Measurements from ENCODE around the gene RRAGD. TPM values are rescaled to one million over a fixed set of nuclear protein-coding genes. Genes with fewer than 3 reads are reported as not detected.
"Not testable (repeated sequence)": the region's sequence is repeated elsewhere in the genome, so short reads cannot be mapped to it uniquely, and the experiment has no call there.

RRAGD gene
- total and polyA plus RNA-seq, 12 donors = 18.1 to 130 (median 115) TPM

DNA sequence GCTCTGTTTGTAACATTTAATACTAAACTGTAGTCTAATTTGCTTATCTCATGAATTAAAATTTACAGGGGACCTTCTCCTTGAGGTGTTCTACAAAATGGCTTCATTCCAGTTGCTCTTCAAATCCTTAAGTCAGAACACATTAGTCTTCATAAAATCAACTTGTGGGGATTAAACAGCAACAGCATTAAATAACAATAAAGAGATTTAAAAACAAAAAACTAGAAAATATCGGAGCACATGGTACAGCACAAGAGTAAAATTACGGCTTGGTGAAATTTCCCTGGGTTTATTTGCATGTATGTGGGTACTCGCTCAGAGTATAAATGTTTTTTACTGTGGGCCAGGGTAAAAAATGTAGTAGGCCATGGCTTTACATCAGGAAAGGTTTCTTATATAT is 12.0 kb downstream of the RRAGD start:
- no peak overlapping the region for H3K27ac ChIP-seq
- H3K36me3 ChIP-seq = no peaks in the 10 kb centered on the region
- ATAC-seq (no peak), DNase-seq (no peak)
- TF ChIP-seq, protein P1, sequence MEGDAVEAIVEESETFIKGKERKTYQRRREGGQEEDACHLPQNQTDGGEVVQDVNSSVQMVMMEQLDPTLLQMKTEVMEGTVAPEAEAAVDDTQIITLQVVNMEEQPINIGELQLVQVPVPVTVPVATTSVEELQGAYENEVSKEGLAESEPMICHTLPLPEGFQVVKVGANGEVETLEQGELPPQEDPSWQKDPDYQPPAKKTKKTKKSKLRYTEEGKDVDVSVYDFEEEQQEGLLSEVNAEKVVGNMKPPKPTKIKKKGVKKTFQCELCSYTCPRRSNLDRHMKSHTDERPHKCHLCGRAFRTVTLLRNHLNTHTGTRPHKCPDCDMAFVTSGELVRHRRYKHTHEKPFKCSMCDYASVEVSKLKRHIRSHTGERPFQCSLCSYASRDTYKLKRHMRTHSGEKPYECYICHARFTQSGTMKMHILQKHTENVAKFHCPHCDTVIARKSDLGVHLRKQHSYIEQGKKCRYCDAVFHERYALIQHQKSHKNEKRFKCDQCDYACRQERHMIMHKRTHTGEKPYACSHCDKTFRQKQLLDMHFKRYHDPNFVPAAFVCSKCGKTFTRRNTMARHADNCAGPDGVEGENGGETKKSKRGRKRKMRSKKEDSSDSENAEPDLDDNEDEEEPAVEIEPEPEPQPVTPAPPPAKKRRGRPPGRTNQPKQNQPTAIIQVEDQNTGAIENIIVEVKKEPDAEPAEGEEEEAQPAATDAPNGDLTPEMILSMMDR (IDR thresholded peaks at IDR 0.05) = no peak
- H3K4me3 ChIP-seq = no peak overlapping the region
- H3K27me3 ChIP-seq = no peaks in the 10 kb centered on the region
- 89 to 97% methylated on average over 3 of the region's 3 CpGs for WGBS, 2 donors
- peaks cover 0 to 21% (median 7%) of the 10 kb centered on the region in 9 donors for H3K4me1 ChIP-seq
- intact Hi-C loops (cut with DNase I) = no loop called here
- no peaks in the 10 kb centered on the region for H3K9me3 ChIP-seq

DNA sequence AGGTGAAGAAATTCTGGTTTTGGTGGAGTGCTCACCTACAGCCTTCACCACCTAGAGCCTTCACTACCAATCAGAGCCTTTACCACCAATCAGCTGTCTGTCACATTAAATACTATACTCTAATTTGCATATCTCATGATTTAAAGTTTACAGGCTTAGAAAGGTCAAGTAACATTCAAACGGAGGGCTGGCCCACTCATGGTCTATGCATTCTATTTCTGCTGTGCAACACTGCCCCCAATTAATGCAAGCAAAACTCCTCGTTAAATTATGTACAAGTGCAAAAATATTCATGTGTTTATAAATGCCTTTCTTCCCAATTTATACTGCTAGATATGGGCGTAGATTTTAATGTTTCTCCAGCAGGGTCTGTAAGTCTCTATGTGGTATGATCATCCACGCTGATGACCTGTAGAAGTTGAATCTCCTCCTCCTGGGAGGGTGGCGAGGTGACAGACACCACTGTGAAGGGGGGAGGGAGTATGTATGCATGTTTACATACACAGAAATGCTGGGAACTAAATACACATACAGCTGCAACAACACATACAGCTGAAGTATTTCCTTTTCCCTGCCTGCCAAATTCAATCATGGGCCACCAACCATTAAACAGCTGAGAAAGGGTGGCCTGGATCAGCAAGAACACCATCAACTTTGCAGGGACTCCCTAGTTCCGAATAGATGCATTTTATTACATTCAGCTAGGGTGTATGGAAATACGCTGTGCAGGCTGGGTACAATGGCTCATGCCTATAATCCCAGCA is 13.1 kb downstream of the RRAGD start:
- Histone ChIP-seq H3K4me1 (peaks cover 0 to 17% (median 6%) of the 10 kb centered on the region in 9 donors), H3K4me3 (no peak overlapping the region), H3K9me3 (peaks cover 0 to 4% (median 0%) of the 10 kb centered on the region in 11 donors), H3K27me3 (no peaks in the 10 kb centered on the region), H3K27ac (no peak overlapping the region), H3K36me3 (no peaks in the 10 kb centered on the region)
- intact Hi-C loops (cut with DNase I) = no loop called here
- TF ChIP-seq, protein P1 (IDR thresholded peaks at IDR 0.05) = no peak
- DNase-seq = no peak
- 81 to 84% methylated on average over 7 of the region's 7 CpGs for WGBS, 2 donors
- ATAC-seq = no peak

DNA sequence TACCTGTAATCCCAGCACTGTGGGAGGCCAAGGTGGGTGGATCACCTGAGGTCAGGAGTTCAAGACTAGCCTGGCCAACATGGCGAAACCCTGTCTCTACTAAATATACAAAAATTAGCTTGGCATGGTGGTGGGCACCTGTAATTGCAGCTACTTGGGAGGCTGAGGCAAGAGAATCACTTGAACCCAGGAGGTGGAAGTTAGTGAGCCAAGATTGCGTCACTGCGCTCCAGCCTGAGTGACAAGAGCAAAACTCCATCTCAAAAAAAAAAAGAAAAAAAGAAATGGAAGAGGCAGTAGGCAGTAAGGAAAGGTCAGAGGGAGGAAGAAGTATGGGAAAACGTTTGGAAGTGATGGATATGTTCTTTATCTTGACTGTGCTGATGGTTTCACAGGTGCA is 14.2 kb downstream of the RRAGD start:
- WGBS, 2 donors = 77 to 85% methylated on average over 4 of the region's 4 CpGs
- H3K36me3 ChIP-seq, H3K27ac ChIP-seq: not testable (repeated sequence)

DNA sequence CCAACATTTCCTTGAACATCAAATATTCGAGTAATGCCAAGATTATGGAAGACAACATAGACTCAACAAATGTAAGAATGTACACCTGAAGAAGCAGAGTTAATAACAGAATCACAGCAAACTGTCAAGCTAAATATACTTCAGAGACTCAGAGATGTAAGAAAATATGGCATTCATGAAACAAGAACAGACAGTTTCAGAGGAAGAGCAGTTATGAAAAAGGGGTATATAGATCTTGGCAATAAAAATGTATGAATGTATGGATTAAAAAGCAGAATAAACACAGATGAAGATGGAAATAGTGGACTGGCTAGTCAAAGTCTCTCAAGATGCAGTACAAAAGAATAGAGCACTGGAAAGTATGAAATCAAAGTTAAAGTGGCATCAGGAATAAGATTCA is 18.4 kb downstream of the RRAGD start:
- ATAC-seq (no peak), DNase-seq (no peak)
- intact Hi-C loops (cut with DNase I) = no loop called here
- Histone ChIP-seq H3K27ac (no peak overlapping the region), H3K4me1 (peaks cover 0 to 9% (median 0%) of the 10 kb centered on the region in 9 donors), H3K9me3 (peaks cover 0 to 11% (median 0%) of the 10 kb centered on the region in 11 donors), H3K27me3 (no peaks in the 10 kb centered on the region), H3K36me3 (no peaks in the 10 kb centered on the region), H3K4me3 (no peak overlapping the region)
- TF ChIP-seq, protein P1 (IDR thresholded peaks at IDR 0.05) = no peak
- 93 to 100% methylated on average over 1 of the region's 1 CpG for WGBS, 2 donors

More for the DNA sequence above, 14.2 kb downstream of the RRAGD start:
- H3K4me3 ChIP-seq; intact Hi-C loops (cut with DNase I); ATAC-seq; DNase-seq; H3K27me3 ChIP-seq: not testable (repeated sequence)
- Histone ChIP-seq H3K9me3 (peaks cover 0 to 11% (median 0%) of the 10 kb centered on the region in 11 donors), H3K4me1 (peaks cover 0 to 18% (median 4%) of the 10 kb centered on the region in 9 donors)

DNA sequence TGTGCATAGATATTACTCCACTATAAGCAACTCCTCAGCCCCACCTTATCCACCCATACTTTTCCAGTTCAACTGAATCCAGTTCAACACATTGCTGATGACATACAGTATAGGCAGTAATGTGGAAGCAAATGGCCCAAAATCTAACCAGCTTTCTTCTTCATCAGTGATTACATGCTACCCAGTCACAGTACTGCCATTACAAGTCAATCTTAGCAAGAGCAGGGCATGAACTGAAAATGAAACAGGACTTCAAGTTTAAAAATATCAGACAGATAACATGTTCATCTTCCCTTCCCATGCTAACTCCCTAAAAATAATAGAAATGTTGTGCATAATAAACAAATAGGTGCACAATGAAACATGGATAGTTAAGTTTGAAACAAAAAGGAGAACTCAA is 19.2 kb downstream of the RRAGD start:
- TF ChIP-seq, protein P1 (IDR thresholded peaks at IDR 0.05) = no peak
- DNase-seq (no peak), ATAC-seq (no peak)
- H3K9me3 ChIP-seq = peaks cover 0 to 11% (median 0%) of the 10 kb centered on the region in 11 donors
- intact Hi-C loops (cut with DNase I) = no loop called here
- no peaks in the 10 kb centered on the region for H3K27me3 ChIP-seq
- no peak overlapping the region for H3K27ac ChIP-seq
- H3K4me1 ChIP-seq = peaks cover 0 to 9% (median 1%) of the 10 kb centered on the region in 9 donors
- H3K36me3 ChIP-seq = no peaks in the 10 kb centered on the region
- H3K4me3 ChIP-seq = no peak overlapping the region
